Measurements from ENCODE around the gene NDUFB10. TPM values are rescaled to one million over a fixed set of nuclear protein-coding genes. Genes with fewer than 3 reads are reported as not detected.

NDUFB10 gene
- polyA plus RNA-seq, 1 of the 3 experiments (the other 2 are of a cell fraction): 468 TPM

DNA sequence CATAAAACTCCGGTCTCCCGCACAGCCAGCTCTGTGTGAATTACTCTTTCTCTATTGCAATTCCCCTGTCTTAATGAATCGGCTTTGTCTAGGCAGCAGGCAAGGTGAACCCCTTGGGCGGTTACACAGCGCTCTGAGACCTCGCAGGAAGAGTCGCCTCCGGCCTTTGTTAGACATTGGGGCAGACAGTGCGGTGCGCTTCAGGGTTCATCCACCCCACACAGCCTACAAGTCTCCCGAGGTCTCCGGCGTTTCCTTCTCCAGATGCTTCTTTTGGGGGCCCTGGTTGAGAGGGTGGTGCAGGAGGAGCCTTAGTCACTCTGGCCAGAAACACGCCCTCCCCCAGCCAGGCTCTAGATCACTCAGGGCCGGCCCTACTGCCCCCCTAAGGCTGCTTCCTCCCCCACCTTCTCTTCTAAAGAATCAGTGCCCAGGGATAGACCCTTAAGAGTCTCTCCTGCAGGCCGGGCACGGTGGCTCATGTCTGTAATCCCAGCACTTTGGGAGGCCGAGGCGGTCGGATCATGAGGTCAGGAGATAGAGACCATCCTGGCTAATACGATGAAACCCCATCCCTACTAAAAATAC lies 14.6 kb upstream of the NDUFB10 start (continued):
- no peak for TF ChIP-seq SIN3A (IDR thresholded peaks at IDR 0.05; ENCODE audit: borderline replicate concordance, low read depth, low read length)
- no peak for TF ChIP-seq ELF1 (IDR thresholded peaks at IDR 0.05)
- TF ChIP-seq RFX5 (IDR thresholded peaks at IDR 0.05; ENCODE audit: low read length): no peak
- no peak for TF ChIP-seq FOXJ3 (CRISPR knock-in tag; IDR thresholded peaks at IDR 0.05)
- no peak for TF ChIP-seq TAF1 (IDR thresholded peaks at IDR 0.05; ENCODE audit: borderline replicate concordance, low read depth, low read length)
- no peak for TF ChIP-seq FOSL2 (IDR thresholded peaks at IDR 0.05; ENCODE audit: borderline replicate concordance, low read depth)
- TF ChIP-seq CTCF (IDR thresholded peaks at IDR 0.05): no peak

DNA sequence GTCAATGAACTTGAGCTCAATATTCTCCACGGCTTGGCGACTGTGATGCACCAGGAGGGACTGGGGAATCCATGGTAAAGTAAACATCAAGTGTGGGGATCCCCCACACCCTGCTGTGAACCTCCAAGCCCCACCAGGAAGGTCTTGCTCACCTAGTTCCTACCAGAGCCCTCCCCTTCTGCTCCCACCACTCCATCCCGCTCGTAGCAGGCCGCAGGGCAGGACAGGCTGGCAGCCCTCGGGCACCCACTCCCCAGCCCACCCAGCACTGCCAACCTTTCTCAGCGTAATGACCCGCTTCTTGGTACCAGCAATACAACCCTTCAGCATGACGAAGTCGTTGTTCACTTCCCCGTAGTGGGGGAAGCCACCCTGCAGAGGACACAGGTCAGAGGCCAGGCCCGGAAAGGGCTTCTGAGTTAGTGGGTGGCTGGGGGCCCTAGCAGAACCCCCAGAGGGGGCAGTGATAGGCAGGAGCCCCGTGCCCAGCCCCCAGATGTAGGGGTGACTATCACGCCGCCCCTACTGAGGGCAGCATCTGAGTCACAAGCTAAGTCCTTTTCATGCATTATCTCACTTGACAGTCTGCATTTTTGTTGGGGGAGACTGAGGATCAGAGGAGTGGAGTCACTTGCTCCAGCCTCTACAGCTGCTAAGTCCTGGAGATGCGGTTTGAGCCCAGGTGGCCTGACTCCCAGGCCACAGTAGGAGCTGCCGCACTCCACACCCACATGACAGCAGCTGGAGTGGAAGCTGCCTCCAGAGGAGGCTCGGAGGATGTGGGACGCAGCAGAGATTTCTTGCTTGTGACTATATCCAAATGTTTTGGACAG lies 13.6 kb upstream of the NDUFB10 start:
- Histone ChIP-seq H3K9me3 (no peaks in the 10 kb centered on the region), H3K9ac (no peak overlapping the region), H3K4me3 (ENCODE audit: low read depth in 2 of 2, low read length in 1 of 2) (no peak overlapping the region), H3K36me3 (replicated peaks in 1 of 2; ENCODE audit: control insufficient read depth in 1 of 2, insufficient read depth in 2 of 2, low read length in 1 of 2) (peaks cover 0 to 2% of the 10 kb centered on the region in 2 experiments), H3K4me1 (ENCODE audit: control insufficient read depth in 1 of 2, insufficient read depth in 2 of 2, low read depth in 1 of 2, low read length in 1 of 2) (peaks cover 0 to 10% of the 10 kb centered on the region in 2 experiments; a peak in 2 of 4 replicates), H4K20me1 (ENCODE audit: insufficient read depth) (no peaks in the 10 kb centered on the region), H3F3A (replicated peaks; ENCODE audit: insufficient read depth) (no peaks in the 10 kb centered on the region), H3K9me2 (no peaks in the 10 kb centered on the region), H3K4me2 (no peak overlapping the region), H2AFZ (ENCODE audit: low read depth) (no peak overlapping the region), H3K79me2 (ENCODE audit: insufficient read depth) (no peaks in the 10 kb centered on the region), H3K27ac (ENCODE audit: low read depth in 2 of 2, low read length in 1 of 2) (no peak overlapping the region), H3K27me3 (ENCODE audit: insufficient read depth) (no peaks in the 10 kb centered on the region)
- ChIA-PET CTCF (interaction anchor here (0.9 to 3.4 kb wide), 4 partner anchors 13 to 195 kb away, joined by 3 to 16 read pairs (median 4); no protein-coding TSS in a partner anchor), POLR2A (no interaction called here)
- TF ChIP-seq, protein P1, sequence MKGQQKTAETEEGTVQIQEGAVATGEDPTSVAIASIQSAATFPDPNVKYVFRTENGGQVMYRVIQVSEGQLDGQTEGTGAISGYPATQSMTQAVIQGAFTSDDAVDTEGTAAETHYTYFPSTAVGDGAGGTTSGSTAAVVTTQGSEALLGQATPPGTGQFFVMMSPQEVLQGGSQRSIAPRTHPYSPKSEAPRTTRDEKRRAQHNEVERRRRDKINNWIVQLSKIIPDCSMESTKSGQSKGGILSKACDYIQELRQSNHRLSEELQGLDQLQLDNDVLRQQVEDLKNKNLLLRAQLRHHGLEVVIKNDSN (IDR thresholded peaks at IDR 0.05; ENCODE audit: borderline replicate concordance, low read depth): no peak
- TF ChIP-seq IRF3 (IDR thresholded peaks at IDR 0.05; ENCODE audit: low read depth, low read length) (no peak), ELF1 (IDR thresholded peaks at IDR 0.05) (no peak), MXI1 (IDR thresholded peaks at IDR 0.05; ENCODE audit: low read depth, low read length) (no peak), CHD2 (IDR thresholded peaks at IDR 0.05; ENCODE audit: low read length, partially characterized antibody) (no peak), YY1 (IDR thresholded peaks at IDR 0.05; ENCODE audit: low read depth) (no peak), EZH2phosphoT487 (IDR thresholded peaks at IDR 0.05; ENCODE audit: borderline replicate concordance, low read depth) (no peak), EP300 (IDR thresholded peaks at IDR 0.05; ENCODE audit: borderline replicate concordance in 1 of 2, low read depth in 1 of 2, low read length in 1 of 2) (no peak), MAX (IDR thresholded peaks at IDR 0.05; ENCODE audit: low read depth) (no peak), TAF1 (IDR thresholded peaks at IDR 0.05; ENCODE audit: borderline replicate concordance, low read depth, low read length) (no peak)
- TF ChIP-seq, protein P2, sequence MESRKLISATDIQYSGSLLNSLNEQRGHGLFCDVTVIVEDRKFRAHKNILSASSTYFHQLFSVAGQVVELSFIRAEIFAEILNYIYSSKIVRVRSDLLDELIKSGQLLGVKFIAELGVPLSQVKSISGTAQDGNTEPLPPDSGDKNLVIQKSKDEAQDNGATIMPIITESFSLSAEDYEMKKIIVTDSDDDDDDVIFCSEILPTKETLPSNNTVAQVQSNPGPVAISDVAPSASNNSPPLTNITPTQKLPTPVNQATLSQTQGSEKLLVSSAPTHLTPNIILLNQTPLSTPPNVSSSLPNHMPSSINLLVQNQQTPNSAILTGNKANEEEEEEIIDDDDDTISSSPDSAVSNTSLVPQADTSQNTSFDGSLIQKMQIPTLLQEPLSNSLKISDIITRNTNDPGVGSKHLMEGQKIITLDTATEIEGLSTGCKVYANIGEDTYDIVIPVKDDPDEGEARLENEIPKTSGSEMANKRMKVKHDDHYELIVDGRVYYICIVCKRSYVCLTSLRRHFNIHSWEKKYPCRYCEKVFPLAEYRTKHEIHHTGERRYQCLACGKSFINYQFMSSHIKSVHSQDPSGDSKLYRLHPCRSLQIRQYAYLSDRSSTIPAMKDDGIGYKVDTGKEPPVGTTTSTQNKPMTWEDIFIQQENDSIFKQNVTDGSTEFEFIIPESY (IDR thresholded peaks at IDR 0.05; ENCODE audit: borderline replicate concordance, low read depth): no peak
- TF ChIP-seq, protein P3, sequence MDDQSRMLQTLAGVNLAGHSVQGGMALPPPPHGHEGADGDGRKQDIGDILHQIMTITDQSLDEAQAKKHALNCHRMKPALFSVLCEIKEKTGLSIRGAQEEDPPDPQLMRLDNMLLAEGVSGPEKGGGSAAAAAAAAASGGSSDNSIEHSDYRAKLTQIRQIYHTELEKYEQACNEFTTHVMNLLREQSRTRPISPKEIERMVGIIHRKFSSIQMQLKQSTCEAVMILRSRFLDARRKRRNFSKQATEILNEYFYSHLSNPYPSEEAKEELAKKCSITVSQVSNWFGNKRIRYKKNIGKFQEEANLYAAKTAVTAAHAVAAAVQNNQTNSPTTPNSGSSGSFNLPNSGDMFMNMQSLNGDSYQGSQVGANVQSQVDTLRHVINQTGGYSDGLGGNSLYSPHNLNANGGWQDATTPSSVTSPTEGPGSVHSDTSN (IDR thresholded peaks at IDR 0.05): no peak
- WGBS (ENCODE audit: low lambda C conversion rate): 87% methylated on average over 12 of the region's 19 CpGs
- no peak for DNase-seq
